Keratinocyte (primary cell): ENCODE results near the gene SASH1.

Source experiments
- CTCF ChIP-seq, 3 experiments: IDR thresholded peaks in 1 of 3; conservative IDR thresholded peaks in 1 of 3; optimal IDR thresholded peaks in 1 of 3; 2 replicates in 2 of 3; 3 replicates in 1 of 3; pipeline versions ENCODE3 to v1.5.1; 2011; ENCODE audit warnings: low read length in 3 of 3, mild to moderate bottlenecking in 3 of 3, moderate library complexity in 2 of 3, control low read depth in 1 of 3, inconsistent platforms in 1 of 3; ENCODE audit not compliant: insufficient read depth in 2 of 3; ENCODE audit errors: extremely low read depth in 1 of 3
- EZH2 ChIP-seq: IDR thresholded peaks from one replicate; pipeline ENCODE4 v1.6.1; 2012; ENCODE audit warnings: inconsistent platforms, mild to moderate bottlenecking, low read length, moderate library complexity

- TF ChIP-seq CTCF (optimal IDR thresholded peaks at IDR 0.05 in 1 of 3, IDR thresholded peaks at IDR 0.05 in 1 of 3, conservative IDR thresholded peaks at IDR 0.05 in 1 of 3; ENCODE audit: extremely low read depth in 1 of 3, insufficient read depth in 2 of 3, low read length in 3 of 3) = no peak
- no peak for TF ChIP-seq EZH2
Observed at GRCh38 chr6:148389917-148390316, 47.3 kb downstream of the SASH1 start.
